DMS79 (cell line): ENCODE data around the gene ELMO3.

Source experiments
- DNase-seq: peaks from one replicate; lab custom pipeline; 2025; lab: John Stamatoyannopoulos, UW

ELMO3 gene

GRCh38 chr16:67164599-67165061 is 34.3 kb upstream of the ELMO3 start, which contains the start of gene HSF4:
HSF4 (plus strand) TSS chr16:67164745; CDS start chr16:67164812, 67 bp downstream.
- no peak for DNase-seq

GRCh38 chr16:67165121-67166078 is 33.5 kb upstream of the ELMO3 start:
- no peak for DNase-seq

GRCh38 chr16:67166110-67166547 is 32.8 kb upstream of the ELMO3 start:
- no peak for DNase-seq

- DNase-seq: no peak
These were observed 32.2 kb upstream of the ELMO3 start for GRCh38 chr16:67166598-67167168.

GRCh38 chr16:67167588-67167987 is 31.3 kb upstream of the ELMO3 start:
- no peak for DNase-seq

DNA sequence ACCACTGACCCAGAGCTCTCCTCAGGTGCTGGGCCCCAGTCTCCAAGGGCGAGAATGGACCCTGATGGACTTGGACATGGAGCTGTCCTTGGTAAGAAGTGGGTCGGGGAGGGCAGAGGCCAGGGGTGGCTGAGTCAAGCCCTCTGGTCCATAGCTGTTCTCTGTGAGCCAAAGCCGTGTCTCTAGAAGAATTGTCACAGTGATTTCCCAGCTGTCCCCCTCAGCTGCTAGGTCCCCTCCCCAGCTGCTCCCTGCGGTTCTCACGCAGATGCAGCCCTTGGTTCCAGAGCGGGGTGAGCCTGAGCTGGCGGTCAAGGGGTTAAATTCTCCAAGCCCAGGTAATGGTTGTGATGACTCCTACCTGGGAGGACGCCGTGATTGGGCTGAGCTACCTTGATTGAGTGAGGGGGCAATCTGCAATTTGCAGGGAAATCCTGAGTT is 29.9 kb upstream of the ELMO3 start:
- no peak for DNase-seq

GRCh38 chr16:67169642-67170167 is 29.2 kb upstream of the ELMO3 start:
- no peak for DNase-seq

GRCh38 chr16:67170168-67170948 is 28.6 kb upstream of the ELMO3 start, which contains the start of gene NOL3:
NOL3 (plus strand) TSS chr16:67170538.
- DNase-seq: peak; percentile 53

DNA sequence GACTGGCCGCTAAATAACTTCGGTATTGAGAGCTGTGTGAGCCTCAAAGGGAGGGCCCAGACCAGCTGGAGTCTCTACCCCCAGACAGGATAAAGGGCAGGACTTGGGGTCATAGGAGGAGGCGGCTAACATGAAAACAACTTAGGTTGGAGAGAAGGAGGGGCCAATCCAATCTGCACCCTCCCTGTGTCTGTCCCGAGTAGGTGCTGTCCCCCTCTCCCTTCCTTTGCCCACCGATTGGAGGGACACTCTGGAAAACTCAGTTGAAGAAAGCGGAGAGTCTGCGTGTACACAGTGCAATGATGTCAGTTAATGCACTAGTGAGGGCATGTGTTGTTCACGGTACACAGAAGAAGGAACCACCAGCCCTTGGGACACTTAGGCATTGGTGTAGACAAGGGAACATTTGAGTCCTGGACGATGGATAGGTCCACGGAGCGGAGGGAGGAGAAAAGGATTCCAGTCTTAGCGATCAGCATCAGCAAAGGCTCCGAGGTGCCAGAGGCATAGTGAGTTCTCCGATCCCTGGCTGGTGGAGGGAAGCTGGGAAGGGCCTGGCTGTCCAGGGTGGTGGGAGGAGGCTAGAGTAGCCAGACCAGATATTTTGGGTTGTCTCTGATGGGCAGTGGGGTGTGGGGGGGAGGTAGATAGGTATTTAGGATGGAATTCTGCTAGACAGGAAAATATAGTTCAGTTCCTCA is 27.8 kb upstream of the ELMO3 start:
- no peak for DNase-seq

- no peak for DNase-seq
These were observed 25.6 kb upstream of the ELMO3 start for GRCh38 chr16:67173323-67173722.

- peak; percentile 39 for DNase-seq
These were observed 24.9 kb upstream of the ELMO3 start for GRCh38 chr16:67173808-67174705.

DNA sequence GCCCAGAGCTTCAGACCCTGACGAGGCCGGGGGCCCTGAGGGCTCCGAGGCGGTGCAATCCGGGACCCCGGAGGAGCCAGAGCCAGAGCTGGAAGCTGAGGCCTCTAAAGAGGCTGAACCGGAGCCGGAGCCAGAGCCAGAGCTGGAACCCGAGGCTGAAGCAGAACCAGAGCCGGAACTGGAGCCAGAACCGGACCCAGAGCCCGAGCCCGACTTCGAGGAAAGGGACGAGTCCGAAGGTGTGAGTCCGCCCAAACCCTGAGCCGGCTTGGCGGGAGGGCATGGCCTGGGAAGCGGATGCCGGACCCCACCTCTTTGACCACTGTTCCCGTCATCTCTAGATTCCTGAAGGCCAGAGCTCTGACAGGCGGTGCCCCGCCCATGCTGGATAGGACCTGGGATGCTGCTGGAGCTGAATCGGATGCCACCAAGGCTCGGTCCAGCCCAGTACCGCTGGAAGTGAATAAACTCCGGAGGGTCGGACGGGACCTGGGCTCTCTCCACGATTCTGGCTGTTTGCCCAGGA is 24.2 kb upstream of the ELMO3 start:
- DNase-seq: no peak

DNA sequence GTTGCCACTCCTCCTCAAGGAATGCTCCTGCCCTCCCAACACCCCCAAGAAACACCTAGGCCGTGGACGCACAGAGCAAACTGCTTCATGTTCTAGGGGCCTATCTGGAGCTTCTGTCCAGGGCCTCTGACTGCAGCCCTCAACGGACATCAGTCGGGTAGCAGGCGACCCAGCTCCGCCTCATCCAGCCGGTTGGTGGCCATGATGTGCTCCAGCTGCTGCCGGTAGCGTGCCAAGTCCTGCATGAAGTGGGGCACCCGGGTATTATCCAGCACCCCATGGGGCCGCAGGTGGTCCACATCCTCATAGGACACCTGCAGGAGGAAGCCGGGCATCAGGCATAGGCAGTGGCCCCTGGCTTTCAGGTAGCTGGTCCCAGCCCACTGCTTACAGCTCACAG is 22.3 kb upstream of the ELMO3 start:
- DNase-seq: no peak

GRCh38 chr16:67177743-67178699 is 20.9 kb upstream of the ELMO3 start:
- DNase-seq: peak; percentile 61

DNA sequence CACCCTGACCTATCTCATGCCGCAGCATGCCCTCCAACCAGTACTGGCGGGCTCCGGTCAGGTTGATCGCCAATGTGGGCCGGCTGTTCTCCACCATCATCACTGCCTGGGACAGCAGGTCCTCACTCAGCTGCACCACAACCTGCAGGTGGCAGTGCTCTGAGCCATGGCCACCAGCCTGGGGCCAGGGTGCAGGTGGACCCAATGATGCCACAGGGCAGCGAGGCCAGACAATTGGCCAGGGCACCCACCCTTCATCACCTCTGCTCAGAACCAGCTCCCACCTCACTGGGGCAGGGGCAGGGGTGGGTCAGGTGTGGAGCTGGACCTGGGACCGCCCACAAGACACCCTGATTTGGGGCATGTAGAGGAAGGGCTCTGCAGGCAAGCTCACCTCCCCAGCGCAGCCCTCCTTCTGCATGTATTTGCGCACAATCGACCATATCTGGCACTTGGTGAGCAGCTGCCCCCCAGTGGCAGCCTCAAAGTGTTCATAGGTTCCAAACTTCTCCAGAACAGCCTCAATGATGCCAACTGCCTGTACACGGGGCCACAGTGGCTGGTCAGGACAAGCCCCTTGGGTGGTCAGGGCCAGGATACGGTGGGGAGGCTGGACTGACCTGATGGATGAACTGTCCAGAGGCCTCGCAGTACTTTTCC is 19.4 kb upstream of the ELMO3 start:
- no peak for DNase-seq

DNA sequence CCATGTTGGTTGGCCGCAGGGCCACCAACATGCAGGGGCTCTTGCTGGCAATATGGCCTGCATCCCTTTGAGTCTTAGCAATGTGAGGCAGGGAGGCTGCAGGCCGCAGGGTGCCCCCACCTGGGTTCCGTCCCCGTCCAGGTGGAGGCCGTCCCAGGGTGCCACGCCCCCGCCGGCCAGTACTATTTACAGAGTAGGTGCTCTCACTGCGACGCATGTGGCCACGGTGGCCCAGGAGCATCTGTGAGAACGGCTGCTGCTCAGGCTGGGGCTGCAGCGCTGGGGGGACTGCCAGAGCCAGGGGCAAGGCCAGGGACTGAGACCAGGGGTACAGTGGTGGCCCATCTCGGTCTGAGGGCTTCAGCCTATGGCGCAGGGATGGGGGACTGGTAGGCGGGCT is 18.8 kb upstream of the ELMO3 start:
- no peak for DNase-seq

DNA sequence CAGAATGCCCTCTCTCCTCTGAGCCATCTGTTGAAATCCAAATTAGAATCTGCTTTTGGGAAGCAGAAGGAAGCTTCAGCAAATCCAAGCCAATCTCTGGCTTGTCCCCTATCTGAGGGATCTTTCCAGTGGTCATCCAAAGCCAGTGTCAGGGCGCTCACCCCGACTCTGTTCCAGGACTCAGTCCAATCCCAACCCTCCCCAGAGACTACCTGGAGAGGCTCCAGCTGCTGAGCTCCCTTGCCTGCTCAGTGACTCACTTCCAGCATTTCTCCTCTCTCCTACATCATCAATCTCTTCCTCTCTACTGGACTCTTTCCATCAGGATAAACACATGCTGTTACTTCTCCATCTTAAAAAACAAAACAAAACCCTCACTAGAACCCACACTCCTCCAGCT is 17.6 kb upstream of the ELMO3 start:
- no peak for DNase-seq

GRCh38 chr16:67182288-67182687 is 16.6 kb upstream of the ELMO3 start:
- DNase-seq: no peak
